GM21825 (cell line): ENCODE data around the gene CARD10.

Source experiments
- ATAC-seq: cut with Tn5 transposase; IDR thresholded peaks from one replicate; pipeline ENCODE4 v1.9.1; 2021; ENCODE audit warnings: mild to moderate bottlenecking, moderate library complexity; ENCODE audit not compliant: unreplicated experiment

The CARD10 gene, protein sequence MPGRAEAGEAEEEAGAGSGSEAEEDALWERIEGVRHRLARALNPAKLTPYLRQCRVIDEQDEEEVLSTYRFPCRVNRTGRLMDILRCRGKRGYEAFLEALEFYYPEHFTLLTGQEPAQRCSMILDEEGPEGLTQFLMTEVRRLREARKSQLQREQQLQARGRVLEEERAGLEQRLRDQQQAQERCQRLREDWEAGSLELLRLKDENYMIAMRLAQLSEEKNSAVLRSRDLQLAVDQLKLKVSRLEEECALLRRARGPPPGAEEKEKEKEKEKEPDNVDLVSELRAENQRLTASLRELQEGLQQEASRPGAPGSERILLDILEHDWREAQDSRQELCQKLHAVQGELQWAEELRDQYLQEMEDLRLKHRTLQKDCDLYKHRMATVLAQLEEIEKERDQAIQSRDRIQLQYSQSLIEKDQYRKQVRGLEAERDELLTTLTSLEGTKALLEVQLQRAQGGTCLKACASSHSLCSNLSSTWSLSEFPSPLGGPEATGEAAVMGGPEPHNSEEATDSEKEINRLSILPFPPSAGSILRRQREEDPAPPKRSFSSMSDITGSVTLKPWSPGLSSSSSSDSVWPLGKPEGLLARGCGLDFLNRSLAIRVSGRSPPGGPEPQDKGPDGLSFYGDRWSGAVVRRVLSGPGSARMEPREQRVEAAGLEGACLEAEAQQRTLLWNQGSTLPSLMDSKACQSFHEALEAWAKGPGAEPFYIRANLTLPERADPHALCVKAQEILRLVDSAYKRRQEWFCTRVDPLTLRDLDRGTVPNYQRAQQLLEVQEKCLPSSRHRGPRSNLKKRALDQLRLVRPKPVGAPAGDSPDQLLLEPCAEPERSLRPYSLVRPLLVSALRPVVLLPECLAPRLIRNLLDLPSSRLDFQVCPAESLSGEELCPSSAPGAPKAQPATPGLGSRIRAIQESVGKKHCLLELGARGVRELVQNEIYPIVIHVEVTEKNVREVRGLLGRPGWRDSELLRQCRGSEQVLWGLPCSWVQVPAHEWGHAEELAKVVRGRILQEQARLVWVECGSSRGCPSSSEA

DNA sequence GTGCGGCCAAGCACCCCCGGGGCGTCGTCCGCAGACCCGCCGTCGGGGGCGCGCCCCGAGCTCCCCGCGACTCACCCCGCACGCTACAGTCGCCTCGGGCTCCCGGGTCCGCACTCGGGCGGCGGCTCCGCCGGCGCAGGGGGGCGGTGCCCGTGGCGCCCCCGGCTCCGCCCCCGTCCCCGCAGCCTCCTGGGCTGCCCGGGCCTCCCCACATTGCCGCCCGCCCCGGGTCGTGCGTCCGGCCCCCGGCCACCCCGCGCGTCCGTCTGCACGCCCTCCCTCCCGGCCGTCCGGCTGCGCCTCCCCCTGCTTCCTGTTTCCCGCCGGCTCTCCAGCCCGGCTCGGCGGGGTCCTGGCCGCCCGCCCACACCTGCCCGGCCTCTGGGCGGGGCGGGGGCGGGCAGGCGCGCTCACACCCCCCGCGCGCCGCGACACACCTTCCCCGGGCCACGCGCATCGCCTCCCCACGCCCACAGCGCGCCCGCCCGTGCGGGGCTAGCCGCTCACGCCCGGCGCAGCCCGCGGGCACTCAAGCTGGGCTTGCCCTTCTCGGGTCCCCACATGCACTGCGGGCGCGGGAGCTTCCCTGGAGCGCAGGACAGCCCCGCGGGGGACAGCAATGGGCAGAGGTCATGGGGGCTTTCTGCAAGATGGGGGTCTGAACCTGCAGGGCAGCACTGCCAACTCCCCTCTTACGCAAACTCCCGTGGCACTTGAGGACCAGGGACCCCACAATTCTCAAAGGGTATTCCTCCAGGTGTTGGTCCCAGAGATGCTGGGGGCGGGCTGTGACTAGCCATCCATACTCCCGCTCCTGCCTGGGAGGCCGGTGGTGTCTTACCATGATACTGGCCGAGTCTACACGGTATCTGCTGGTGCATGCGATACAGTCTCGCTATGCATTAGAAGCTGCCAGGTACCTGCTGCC, at the start of gene CARD10:
CARD10 (minus strand) TSS at position 148 of the 928 bp plus-strand sequence. CDS start 215 bp downstream, outside the sequence.
- ATAC-seq: no peak

DNA sequence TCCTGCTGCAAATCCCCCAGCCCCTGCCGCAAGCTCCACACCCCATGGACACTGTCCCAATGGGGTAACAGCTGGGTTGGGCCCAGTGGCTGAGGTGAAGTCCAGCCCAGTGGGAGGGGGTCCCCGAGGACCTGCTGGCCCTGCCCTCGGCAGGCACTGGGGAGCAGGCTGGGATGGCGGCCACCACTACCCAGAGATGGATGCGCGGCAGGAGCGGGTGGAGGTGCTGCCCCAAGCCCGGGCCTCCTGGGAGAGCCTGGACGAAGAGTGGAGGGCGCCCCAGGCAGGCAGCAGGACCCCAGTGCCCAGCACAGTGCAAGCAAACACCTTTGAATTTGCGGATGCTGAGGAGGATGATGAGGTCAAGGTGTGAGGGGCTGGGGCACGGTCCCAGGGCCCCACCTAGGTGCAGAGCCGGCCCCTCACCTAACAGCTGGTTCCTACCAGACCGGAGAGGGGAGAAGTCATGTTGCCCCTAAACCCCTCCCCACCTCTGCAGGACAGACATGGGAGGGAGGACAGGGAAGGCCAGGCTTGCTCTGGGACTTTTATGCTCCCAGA, 49.3 kb upstream of the CARD10 start:
- ATAC-seq: no peak

DNA sequence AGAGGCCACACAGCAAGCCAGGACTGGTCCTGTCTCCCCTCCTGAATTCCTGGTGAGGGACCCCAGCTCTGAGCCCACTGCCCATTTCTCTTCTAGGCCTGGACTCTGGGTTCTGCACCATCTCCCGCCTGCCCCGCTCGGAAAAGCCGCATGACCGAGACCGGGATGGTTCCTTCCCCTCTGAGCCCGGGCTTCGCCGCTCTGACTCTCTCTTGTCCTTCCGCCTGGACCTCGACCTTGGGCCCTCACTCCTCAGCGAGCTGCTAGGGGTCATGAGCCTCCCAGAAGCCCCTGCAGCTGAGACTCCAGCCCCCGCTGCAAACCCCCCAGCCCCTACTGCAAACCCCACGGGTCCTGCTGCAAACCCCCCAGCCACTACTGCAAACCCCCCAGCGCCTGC, 48.8 kb upstream of the CARD10 start:
- no peak for ATAC-seq

DNA sequence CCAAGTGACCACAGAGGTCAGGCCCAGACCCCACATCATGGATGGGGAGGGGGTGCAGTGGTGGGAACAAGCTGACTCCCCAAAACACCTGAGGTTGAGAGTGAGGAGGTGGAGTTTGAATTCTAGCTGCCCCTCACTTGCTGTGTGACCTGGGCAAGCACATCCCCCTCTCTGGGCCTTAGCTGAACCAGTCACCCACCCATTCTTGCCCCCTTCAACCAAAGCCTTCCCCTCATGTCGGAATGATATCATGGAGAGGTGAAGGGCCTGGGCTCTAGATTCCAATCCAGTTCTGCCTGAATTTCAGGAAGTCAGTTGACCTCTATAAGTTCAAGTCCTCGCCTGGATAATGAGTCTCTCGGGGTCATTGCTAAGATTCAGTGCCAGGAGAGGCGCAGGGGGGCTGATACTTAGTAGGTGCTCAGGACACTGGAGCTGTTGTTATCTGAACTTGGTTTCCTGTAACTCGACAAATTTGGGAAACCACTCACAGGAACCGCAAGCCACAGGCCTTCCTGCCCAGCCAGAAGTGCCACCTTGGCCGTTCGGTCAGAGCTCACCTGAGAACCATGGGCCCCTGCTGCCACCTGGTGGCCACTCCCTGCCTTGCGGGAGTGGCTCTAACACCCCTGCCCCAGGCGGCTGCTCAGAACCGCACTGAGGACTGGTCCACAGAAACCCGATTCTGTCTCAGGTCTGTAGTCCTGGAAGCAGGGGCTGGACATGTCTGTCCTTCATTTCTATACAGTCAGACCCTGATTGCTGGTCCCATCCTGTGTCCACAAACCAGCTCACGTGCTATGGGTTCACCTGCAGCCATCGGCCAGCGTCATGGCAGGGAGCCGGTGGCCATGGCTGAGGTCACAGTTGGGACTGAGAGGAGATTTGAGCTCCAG, 47.9 kb upstream of the CARD10 start:
- peak; percentile 74 for ATAC-seq

DNA sequence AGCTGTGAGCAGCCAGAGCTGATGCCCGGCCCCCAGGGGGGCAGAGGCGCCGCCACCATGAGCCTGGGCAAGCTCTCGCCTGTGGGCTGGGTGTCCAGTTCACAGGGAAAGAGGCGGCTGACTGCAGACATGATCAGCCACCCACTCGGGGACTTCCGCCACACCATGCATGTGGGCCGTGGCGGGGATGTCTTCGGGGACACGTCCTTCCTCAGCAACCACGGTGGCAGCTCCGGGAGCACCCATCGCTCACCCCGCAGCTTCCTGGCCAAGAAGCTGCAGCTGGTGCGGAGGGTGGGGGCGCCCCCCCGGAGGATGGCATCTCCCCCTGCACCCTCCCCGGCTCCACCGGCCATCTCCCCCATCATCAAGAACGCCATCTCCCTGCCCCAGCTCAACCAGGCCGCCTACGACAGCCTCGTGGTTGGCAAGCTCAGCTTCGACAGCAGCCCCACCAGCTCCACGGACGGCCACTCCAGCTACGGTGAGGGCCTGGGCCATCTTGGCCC, 47.2 kb upstream of the CARD10 start:
- ATAC-seq: no peak

DNA sequence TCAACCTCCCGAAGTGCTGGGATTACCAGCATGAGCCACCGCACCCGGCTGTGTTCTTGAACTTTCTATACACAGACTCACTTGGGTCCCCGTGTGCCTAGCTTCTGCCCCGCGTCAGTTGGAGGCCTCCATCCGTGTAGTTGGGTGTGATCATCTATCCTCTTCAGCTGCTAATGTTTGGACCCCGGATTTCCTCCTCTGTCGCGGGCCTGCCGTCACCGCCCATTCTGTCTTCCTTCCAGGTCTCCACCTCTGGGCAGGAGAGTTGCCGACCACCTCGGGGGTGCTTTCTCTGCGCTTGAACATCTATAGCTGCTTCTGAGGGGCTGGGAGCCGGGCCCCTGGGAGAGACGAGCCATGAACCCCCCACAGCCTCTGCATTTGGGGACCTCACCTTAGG, 46.6 kb upstream of the CARD10 start:
- no peak for ATAC-seq

DNA sequence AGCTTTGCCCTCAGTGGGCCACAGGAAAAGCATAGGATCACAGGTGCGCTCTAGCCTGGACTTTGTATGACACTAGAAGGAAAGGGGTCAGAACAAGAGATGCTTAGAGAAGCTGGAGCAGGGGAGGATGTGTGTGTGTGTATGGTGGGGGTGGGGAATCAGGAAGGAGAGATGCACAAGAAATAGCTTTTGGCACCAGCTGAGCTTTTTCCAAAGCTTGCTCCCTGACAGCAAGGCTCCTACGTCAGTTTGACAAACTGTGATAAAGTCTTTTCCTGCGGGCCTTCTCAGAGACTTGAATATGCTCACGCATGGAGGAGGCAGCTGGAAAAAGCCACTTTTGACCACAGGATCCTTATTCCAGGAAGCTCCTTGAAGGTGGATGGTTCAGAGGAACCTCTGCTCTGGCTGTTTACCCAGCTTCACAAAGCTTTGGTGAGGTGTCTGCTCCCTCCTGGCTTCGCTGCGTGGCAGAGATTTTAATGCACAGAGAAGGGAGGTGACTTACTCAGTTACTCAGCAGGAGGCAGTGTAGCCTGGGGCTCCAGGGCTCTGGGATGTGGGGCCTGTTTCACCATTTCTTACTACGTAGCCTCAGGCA, 45.0 kb upstream of the CARD10 start:
- no peak for ATAC-seq

DNA sequence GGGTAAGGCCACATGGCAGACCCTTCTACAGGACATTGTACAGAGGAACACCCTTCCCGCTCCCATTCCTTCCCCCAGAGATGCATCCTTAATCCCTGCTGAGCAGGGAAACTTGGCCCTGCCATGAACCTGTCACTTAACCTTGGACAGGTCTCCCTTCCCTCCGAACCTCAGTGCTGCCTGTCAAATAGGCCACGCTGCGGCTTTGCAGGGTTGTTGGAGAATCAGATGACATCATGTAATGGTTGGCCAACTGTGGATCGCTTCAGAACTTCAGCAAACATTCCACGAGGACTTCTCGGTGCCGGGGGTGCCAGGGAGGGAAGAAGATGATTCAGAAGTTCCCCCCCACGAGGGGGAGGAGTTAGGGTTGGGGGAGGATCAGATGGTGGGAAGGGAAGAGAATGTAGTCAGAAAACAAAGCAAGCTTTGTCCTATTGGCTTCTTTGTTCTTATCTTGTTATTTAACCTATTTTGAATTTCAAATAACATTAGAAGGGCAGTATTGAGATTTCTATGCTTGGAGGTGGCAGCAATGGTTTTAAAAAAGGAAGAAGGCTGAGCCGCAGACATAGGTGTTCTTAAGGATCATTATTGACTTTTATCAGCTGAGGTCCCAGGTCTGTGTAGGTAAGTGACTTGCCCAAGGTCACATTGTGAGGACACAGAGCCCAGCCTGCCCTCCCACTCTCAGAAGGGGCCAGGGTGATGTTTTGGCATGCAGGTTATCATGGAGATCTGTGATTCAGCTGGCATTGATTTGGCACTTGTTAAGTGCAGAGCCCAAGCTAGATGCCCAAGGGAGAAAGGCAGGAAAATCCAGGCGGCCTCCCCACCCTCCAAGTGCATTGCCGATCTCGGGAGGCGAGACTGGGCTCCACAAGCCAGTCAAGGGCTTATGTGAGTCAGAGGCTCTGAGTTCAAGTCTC, 44.2 kb upstream of the CARD10 start:
- no peak for ATAC-seq

DNA sequence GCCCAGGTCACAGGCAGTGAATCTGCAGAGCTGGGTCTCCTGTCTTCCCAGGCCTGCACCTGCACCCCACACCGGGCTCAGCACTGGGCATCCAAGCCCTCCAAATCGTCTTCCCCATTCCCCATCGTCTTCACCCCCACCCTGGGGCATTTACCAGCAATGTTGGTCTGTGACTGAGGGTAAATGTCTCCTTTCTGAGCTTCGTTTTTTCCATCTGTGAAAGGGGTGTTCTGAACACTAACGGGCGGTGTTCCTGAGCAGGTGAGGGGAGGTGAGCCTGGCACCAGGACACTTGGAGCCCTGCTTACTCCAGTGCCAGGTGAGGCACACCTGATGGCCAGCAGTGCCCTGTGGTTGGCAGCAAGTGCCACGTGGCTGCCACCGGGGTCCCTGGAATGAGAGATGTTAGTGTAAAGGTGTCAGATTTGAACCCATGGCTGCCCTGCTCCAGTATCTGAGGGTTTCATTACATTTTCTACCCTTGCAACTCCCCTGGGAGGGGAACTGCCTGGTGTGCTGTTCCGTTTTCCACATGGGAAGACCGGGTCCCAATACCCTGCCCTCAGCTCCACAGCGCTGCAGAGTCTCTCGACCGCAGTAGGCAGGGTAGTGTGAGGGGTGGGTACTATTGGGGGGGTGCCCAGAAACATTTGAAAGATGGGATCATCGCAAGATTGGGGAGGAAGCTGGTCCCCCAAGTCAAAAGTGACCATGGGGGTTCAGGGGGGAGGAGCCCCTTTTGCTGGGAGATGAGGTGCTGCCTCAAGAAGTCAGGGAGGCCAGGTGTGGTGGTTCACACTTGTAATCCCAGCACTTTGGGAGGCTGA, 43.0 kb upstream of the CARD10 start:
- ATAC-seq: no peak

DNA sequence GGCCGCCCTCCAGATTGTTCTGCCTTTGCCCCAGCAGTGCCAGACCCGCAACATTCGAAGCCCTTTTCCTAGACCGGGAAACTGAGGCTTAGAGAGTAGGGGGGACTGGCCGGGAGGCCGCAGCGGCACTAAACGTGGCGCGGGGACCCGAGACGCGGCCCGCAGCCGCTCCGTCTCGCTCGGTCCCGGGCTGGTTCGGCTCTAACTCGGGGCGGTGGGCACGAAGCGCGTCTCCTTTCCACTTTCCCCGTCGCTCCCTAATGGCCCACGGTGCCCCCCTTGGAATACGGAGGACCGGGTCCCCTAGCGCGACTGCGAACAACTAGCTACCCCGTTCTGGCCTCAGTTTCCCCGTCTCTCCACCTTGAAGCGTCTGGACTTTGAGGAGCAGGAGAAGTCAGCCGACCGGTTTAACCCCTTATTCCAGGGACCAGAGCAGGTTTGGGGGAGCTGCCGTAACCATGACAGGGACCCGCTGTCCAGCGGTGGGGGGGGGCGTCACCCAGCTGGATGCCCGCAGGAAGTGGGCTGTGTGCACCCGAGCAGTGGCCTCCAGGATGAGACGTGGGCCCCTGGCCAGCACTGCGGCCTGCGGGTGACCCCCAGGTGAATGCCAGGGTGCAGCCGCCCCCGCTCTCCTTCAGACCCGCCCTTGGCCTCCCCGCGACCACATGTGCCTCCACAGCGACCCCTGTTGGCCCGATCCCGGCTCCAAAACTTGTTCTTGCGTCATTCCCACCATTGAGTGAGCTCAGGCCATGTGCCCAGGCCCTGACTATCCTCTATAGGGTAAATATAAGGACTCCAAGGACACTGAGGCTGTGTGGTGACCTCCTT, 42.2 kb upstream of the CARD10 start:
- no peak for ATAC-seq

DNA sequence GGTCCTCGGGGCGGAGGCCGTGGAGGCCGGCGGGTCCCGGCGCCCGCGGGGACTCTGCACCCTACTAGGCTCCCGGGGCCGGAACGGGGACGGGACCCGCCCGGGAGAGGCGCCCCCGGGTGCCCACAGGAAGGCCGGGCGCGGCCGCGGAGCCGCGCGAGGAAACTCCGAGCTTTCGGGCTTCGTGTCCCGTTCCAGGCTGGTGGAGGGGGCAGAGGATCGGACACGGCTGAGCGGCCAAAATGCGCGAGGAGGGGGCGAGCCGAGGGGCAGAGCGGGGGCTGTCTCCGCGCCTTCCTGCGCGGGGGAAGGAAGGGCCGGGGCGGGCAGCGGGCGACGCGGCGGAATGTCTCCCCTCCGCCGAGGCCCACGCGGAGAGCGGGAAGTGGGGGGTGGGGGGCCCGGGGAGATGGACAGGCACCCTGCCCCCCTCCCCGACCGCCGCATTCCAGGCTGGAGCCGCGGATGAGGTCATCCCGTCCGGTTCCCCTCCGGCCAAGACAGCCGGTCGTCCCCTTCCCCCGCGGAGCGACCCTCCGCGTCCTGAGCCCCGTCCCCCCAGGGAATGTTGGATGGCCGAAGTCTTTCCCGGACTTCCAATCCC, 41.5 kb upstream of the CARD10 start:
- ATAC-seq: no peak

DNA sequence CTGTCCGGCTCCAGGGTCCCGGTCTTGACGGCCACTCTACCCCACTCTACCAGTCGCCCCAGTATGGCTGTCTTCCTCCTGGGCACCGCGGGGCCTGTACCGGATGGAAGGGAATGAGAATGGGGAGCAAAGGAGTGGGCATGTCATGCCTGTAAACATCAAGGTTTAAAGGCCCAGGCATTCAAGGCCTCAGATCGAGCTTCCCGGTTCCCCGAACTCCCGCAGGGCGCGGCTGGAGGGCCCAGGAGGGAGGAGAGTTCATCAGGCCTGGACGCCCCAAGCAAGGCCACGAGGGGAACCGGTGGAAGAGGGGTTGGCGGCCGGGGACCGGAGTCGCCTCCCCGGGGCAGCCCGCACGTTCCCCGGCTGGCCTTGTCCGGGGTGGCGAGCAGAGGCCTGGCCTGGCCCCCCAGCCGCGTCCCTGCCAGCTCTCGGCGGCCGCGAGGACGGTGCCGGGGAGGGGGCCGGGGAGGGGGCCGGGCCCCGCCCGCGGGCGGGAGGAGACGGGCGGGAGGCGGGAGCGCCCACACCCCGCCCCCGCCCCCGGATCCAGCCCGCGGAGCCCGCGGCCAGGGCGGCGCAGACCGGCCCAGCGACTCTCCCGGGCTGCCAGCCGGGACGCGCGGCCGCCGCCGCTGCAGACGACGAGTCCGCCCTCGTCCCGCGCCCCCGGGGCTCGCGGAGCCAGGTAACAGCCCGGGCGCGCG, 40.8 kb upstream of the CARD10 start, which contains the start of gene CDC42EP1:
CDC42EP1 (plus strand) TSS at position 580 of the 707 bp plus-strand sequence. CDS start 5,870 bp downstream, outside the sequence.
- no peak for ATAC-seq

DNA sequence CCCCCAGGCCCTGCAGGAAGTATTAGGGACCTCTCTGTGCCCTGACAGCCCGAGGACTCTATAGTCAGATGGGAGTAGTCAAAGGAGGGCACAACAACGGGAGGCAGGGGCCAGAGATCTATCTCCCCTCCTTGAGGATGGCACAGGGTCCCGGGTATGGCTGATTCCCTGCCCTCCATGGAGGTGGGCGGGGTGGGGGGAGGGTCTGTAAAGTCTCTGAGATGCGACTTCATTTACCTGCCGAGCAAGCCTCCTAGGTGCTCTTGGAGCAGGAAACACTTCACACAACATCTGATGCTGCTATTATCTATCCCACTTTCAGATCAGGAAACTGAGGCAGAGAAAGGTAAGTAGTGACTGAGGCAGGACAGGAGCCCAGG, 40.3 kb upstream of the CARD10 start:
- ATAC-seq: no peak

DNA sequence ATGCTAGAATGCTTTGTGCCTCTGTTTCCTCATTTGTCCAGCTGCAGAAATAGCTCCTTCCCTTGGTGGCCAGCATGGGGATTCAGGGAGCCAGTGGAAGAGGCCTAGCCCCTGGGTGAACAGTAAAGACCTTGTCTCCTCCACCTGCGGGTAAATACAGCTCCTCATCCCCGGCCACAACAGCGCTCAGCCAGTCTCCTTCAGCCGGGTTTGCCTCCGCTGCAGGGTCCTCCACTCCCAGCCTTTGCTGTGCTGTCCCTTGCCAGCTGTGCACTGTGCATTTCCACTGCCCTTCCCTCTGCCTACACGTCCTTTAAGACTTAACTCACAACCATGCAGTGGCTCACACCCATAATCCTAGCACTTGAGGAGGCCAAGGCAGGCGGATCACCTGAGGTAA, 39.6 kb upstream of the CARD10 start:
- no peak for ATAC-seq
